LNCaP clone FGC (cell line): ENCODE measurements around the gene CTTN.
"Not testable (repeated sequence)": the region's sequence is repeated elsewhere in the genome, so short reads cannot be mapped to it uniquely, and the experiment has no call there.

Experiments used
- DNase-seq: peaks from one replicate; pipeline ENCODE4 v3.0.0-alpha.2; 2011; ENCODE audit warnings: low read depth
- H3K4me3 ChIP-seq: 2 replicates; pipeline ENCODE4 v1.5.1; 2011; ENCODE audit warnings: mild to moderate bottlenecking, low read depth, low read length, control low read depth
- TF ChIP-seq, protein P1 (sequence below): IDR thresholded peaks from 2 replicates; pipeline ENCODE4 v1.5.1; 2012; ENCODE audit warnings: mild to moderate bottlenecking; ENCODE audit not compliant: control insufficient read depth, insufficient read depth; ENCODE audit errors: extremely low read depth

The CTTN gene

DNA sequence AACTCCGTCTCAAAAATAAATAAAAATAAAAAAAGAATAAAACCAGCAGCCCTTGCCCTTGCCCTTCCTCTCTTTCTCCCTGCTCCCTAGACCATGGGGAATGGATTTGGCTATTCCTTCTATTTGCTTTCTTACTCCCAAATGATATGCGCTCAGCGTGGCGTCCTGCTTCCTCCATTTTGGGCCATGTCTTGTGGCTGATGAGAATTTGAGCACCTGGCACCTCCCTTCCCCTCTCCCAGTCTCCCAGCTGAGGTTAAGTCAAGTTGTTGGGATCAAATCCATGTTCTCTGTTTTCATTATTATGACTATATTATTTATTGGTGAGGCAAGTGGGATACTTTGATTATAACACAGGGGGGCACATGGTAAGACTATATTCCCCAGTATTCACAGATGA, 10.8 kb upstream of the CTTN start:
- H3K4me3 ChIP-seq = no peak overlapping the region
- TF ChIP-seq, protein P1, sequence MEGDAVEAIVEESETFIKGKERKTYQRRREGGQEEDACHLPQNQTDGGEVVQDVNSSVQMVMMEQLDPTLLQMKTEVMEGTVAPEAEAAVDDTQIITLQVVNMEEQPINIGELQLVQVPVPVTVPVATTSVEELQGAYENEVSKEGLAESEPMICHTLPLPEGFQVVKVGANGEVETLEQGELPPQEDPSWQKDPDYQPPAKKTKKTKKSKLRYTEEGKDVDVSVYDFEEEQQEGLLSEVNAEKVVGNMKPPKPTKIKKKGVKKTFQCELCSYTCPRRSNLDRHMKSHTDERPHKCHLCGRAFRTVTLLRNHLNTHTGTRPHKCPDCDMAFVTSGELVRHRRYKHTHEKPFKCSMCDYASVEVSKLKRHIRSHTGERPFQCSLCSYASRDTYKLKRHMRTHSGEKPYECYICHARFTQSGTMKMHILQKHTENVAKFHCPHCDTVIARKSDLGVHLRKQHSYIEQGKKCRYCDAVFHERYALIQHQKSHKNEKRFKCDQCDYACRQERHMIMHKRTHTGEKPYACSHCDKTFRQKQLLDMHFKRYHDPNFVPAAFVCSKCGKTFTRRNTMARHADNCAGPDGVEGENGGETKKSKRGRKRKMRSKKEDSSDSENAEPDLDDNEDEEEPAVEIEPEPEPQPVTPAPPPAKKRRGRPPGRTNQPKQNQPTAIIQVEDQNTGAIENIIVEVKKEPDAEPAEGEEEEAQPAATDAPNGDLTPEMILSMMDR = no peak
- DNase-seq = no peak

DNA sequence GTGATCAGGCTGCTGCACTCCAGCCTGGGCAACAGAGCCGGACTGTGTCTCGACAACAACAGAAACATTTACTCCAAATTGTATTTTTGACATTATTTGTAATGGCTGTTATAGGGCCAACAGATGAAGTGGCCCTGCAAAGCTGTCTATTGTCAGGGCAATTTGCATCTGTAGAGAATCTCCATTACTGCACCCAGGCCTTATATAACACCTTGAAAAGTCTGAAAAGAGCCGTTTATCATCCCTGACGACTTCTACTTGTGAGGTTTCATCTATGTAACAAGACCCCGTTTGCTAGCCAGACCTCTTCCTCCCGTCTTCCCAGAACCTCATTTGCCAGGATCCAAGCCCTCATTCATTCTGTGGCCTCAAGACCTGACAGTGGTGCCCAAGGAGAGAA, 9.1 kb upstream of the CTTN start:
- DNase-seq = no peak
- TF ChIP-seq, protein P1 = no peak
- H3K4me3 ChIP-seq = no peak overlapping the region

DNA sequence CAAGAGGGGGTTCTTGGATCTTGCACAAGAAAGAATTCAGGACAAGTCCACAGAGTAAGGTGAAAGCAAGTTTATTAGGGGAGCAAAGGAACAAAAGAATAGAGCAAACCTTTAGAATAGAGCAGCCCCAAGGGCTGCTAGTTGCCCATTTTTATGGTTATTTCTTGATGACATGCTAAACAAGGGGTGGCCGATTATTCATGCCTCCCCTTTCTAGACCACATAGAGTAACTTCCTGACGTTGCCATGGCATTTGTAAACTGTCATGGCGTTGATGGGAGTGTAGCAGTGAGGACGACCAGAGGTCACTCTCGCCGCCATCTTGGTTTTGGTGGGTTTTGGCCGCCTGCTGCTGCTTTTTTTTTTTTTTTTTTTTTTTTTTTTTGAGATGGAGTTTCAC, 7.4 kb upstream of the CTTN start:
- DNase-seq, H3K4me3 ChIP-seq: not testable (repeated sequence)

DNA sequence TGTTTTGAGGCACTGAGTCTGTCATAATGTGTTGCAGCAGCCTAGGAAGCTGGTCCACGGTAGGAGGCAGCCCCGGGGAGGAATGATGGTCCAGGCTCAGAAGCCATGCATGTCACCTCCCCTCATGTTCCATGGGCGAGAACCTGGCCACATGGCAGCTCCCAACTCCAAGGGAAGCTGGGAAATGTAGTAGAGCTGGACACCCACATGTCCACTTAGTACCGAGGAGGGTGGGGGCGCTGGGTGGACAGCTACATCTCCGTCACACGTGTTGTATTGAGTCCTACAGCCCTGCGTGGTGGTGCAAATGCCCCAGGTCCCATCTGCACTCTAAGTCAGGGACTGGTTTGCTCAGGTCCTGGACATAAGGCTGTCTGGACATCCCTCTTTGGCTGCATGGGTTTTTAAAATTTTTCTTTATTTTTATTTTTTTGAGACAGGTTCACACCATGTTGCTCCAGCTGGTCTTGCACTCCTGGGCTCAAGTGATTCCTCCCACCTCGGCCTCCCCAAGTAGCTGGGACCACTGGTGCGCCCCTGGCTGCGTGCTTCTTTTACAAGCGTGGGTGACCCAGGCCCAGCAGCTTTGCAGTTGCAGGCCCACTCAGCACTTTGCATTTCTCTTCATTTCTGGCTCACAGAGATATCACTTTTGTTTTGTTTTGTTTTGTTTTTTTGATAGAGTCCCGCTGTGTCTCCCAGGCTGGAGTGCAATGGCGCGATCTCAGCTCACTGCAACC, 3.9 kb upstream of the CTTN start:
- TF ChIP-seq, protein P1 = no peak
- DNase-seq = no peak
- H3K4me3 ChIP-seq = no peak overlapping the region

DNA sequence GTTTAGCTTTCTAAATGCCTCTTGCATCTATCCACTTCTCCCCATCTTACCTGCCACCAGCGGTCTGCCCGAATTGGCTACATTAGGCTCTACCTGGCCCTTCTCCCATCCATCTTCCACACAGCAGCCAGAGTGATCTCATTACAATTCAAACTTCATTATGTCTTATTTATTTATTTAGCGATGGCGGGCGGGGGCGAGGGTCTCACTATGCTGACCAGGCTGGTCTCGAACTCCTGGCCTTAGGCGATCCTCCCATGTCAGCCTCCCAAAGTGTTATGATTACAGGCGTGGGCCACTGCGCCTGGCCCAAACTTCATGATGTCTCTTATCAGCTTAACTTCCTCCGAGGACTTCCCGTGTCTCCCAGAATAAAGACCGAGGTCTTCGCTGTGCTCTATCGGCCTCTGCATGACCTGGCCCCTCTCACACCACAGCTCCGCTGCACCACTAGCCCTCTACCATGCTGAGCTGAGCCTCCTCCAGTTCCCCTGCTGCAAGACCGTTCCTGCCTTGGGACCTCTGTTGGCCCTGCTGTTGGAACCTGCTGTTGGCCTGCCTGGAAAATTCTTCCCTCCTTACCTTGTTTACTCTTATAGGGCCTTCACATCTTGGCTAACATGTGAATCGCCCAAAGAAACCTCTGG, 870 bp upstream of the CTTN start:
- TF ChIP-seq, protein P1 = no peak
- peak; percentile 19 for DNase-seq
- H3K4me3 ChIP-seq = peak overlapping the region; percentile 91

DNA sequence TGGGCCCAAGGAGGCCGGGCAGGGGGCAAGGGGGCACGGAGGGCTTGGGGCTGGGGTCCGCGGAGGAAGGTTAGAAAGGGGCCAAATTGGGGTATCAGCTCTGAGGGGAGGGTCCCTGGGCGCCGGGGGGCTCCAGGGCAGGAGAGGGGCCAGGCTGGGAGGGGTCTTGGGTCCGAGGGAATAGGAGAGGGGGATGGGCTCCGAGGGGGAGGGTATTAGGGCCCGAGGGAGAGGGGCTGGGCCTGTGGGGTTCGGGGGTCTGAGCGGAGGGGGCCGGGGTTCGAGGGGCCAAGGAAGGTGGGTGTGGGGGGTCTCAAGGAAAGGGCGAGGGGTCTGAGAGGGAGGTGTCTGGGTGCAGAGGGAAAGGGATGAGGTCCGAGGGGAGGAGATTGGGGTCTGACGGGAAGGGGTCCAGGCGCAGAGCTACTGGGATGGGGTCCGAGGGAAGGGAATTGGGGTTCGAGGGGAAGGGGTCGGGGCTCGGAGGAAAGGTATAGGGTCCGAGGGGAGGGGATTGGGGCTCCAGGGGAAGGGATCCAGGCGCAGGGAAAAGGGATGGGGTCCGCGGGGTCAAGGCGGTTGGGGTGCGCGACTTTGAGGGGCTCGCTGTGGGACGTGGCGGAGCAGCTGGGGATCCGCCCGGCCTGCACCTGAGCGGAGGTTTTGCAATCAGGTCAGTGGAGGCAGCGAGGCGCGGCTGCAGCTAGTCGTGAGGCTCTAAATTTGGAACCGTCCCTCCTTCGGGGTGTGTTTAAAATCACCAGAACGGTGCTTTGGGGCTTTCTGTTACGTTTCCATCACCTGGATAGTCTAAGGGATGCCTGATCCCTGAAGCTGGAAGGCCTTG, 728 bp downstream of the CTTN start:
- H3K4me3 ChIP-seq = peak overlapping the region; percentile 91
- TF ChIP-seq, protein P1 = no peak
- DNase-seq = no peak

DNA sequence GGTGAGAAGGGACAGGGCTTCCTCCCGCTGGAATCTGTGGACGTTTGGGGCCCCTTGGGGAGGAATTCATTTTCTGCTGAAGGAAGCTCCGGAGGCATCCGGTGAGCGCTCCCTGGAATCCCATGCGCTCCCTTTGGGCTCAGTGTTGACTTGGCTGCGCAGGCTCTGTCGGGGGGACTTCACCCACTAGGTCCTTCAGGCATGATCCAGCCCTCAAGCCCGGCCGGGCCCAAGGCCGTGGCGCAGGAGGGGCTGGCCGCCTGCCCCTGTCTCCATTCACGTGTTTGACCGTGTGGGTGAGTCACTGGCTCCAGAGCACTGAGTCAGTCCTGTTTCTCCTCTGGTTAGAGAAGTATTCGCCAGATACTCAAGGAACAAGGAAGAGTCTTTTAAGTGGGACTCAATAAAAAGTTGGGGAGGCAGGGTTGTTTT, 1.4 kb downstream of the CTTN start:
- H3K4me3 ChIP-seq = peak overlapping the region; percentile 91
- TF ChIP-seq, protein P1 = no peak

More for the DNA sequence above, 1.4 kb downstream of the CTTN start:
- no peak for DNase-seq
